H1 (cell line): ENCODE data around the gene MAGI2. TPM values are rescaled to one million over a fixed set of nuclear protein-coding genes. Genes with fewer than 3 reads are reported as not detected.

Experiments used
- ATF2 ChIP-seq: IDR thresholded peaks from 2 replicates; pipeline ENCODE4 v1.6.1; 2012; ENCODE audit warnings: low read length, inconsistent platforms
- BACH1 ChIP-seq: IDR thresholded peaks from 2 replicates; pipeline ENCODE4 v1.6.1; 2012; ENCODE audit warnings: low read length, improper control_type of control experiment
- EP300 ChIP-seq, 2 experiments: IDR thresholded peaks; 1 replicate in 1 of 2; 2 replicates in 1 of 2; pipeline ENCODE4 v1.6.1; 2011 to 2012; ENCODE audit warnings: low read depth in 2 of 2, low read length in 2 of 2, mild to moderate bottlenecking in 2 of 2, borderline replicate concordance in 1 of 2, inconsistent platforms in 1 of 2, moderate library complexity in 1 of 2
- JUND ChIP-seq: IDR thresholded peaks from 2 replicates; pipeline ENCODE4 v1.6.1; 2011; ENCODE audit warnings: mild to moderate bottlenecking, improper control_type of control experiment, low read length
- KDM5A ChIP-seq: fragments of 200-600 bp; IDR thresholded peaks from 2 replicates; pipeline ENCODE4 v1.7.1; 2012; ENCODE audit warnings: mild to moderate bottlenecking, low read length, inconsistent platforms, mixed read lengths
- MAFK ChIP-seq: IDR thresholded peaks from 2 replicates; pipeline ENCODE4 v1.6.1; 2012; ENCODE audit warnings: low read depth, mild to moderate bottlenecking, improper control_type of control experiment, low read length
- SAP30 ChIP-seq: fragments of 300-600 bp; sonication (generic); IDR thresholded peaks from 2 replicates; pipeline ENCODE4 v1.7.1; 2012; ENCODE audit warnings: low read length, moderate library complexity, mild to moderate bottlenecking, inconsistent platforms; ENCODE audit not compliant: insufficient read depth, insufficient replicate concordance
- TBP ChIP-seq: IDR thresholded peaks from 2 replicates; pipeline ENCODE4 v1.6.1; 2011; ENCODE audit warnings: low read depth, low read length, improper control_type of control experiment
- TCF12 ChIP-seq: IDR thresholded peaks from 2 replicates; pipeline ENCODE4 v1.6.1; 2011; ENCODE audit warnings: low read depth, mild to moderate bottlenecking, low read length
- polyA plus RNA-seq, 7 experiments: library from polyadenylated mRNA; depleted of rRNA in 3 of 7; stranded (reverse) in 5 of 7; unstranded in 2 of 7; fragments of >200 nt in 5 of 7; fragments of 200-250 nt in 2 of 7; gene quantifications; 1 replicate in 5 of 7; 2 replicates in 1 of 7; 4 replicates in 1 of 7; pipeline versions ENCODE4 v1.2.1 to v1.2.3, GENCODE V29; 2011 to 2013; ENCODE audit warnings: missing spikeins in 2 of 7, mixed read lengths in 2 of 7
- total RNA-seq: library from RNA; stranded (reverse); fragmentation: NEBNext Ultra II Directional; extraction: Animal tissue kit (Norgen Biotek cat#: 25700); gene quantifications from 2 replicates; pipeline ENCODE4 v1.2.1, GENCODE V29; 2021
- TF ChIP-seq, protein P1 (sequence below): fragments of 300-600 bp; sonication (generic); IDR thresholded peaks from 2 replicates; pipeline ENCODE4 v1.7.1; 2012; ENCODE audit warnings: low read length, moderate library complexity, mild to moderate bottlenecking, inconsistent platforms; ENCODE audit not compliant: insufficient replicate concordance

MAGI2 gene
- total and polyA plus RNA-seq, 2 of the 8 experiments (the other 6 are each of a cell fraction or from before 2014, with no cell fraction given), result 6.0 to 27.3 TPM

- TF ChIP-seq, protein P1, sequence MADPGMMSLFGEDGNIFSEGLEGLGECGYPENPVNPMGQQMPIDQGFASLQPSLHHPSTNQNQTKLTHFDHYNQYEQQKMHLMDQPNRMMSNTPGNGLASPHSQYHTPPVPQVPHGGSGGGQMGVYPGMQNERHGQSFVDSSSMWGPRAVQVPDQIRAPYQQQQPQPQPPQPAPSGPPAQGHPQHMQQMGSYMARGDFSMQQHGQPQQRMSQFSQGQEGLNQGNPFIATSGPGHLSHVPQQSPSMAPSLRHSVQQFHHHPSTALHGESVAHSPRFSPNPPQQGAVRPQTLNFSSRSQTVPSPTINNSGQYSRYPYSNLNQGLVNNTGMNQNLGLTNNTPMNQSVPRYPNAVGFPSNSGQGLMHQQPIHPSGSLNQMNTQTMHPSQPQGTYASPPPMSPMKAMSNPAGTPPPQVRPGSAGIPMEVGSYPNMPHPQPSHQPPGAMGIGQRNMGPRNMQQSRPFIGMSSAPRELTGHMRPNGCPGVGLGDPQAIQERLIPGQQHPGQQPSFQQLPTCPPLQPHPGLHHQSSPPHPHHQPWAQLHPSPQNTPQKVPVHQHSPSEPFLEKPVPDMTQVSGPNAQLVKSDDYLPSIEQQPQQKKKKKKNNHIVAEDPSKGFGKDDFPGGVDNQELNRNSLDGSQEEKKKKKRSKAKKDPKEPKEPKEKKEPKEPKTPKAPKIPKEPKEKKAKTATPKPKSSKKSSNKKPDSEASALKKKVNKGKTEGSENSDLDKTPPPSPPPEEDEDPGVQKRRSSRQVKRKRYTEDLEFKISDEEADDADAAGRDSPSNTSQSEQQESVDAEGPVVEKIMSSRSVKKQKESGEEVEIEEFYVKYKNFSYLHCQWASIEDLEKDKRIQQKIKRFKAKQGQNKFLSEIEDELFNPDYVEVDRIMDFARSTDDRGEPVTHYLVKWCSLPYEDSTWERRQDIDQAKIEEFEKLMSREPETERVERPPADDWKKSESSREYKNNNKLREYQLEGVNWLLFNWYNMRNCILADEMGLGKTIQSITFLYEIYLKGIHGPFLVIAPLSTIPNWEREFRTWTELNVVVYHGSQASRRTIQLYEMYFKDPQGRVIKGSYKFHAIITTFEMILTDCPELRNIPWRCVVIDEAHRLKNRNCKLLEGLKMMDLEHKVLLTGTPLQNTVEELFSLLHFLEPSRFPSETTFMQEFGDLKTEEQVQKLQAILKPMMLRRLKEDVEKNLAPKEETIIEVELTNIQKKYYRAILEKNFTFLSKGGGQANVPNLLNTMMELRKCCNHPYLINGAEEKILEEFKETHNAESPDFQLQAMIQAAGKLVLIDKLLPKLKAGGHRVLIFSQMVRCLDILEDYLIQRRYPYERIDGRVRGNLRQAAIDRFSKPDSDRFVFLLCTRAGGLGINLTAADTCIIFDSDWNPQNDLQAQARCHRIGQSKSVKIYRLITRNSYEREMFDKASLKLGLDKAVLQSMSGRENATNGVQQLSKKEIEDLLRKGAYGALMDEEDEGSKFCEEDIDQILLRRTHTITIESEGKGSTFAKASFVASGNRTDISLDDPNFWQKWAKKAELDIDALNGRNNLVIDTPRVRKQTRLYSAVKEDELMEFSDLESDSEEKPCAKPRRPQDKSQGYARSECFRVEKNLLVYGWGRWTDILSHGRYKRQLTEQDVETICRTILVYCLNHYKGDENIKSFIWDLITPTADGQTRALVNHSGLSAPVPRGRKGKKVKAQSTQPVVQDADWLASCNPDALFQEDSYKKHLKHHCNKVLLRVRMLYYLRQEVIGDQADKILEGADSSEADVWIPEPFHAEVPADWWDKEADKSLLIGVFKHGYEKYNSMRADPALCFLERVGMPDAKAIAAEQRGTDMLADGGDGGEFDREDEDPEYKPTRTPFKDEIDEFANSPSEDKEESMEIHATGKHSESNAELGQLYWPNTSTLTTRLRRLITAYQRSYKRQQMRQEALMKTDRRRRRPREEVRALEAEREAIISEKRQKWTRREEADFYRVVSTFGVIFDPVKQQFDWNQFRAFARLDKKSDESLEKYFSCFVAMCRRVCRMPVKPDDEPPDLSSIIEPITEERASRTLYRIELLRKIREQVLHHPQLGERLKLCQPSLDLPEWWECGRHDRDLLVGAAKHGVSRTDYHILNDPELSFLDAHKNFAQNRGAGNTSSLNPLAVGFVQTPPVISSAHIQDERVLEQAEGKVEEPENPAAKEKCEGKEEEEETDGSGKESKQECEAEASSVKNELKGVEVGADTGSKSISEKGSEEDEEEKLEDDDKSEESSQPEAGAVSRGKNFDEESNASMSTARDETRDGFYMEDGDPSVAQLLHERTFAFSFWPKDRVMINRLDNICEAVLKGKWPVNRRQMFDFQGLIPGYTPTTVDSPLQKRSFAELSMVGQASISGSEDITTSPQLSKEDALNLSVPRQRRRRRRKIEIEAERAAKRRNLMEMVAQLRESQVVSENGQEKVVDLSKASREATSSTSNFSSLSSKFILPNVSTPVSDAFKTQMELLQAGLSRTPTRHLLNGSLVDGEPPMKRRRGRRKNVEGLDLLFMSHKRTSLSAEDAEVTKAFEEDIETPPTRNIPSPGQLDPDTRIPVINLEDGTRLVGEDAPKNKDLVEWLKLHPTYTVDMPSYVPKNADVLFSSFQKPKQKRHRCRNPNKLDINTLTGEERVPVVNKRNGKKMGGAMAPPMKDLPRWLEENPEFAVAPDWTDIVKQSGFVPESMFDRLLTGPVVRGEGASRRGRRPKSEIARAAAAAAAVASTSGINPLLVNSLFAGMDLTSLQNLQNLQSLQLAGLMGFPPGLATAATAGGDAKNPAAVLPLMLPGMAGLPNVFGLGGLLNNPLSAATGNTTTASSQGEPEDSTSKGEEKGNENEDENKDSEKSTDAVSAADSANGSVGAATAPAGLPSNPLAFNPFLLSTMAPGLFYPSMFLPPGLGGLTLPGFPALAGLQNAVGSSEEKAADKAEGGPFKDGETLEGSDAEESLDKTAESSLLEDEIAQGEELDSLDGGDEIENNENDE, result no peak
- no peak for TF ChIP-seq TCF12
- TF ChIP-seq MAFK, result no peak
- no peak for TF ChIP-seq JUND
- TF ChIP-seq EP300 (IDR thresholded peaks at IDR 0.05; ENCODE audit: borderline replicate concordance in 1 of 2, low read depth in 2 of 2, low read length in 2 of 2), result no peak
- TF ChIP-seq ATF2, result no peak
- TF ChIP-seq SAP30, result no peak
- no peak for TF ChIP-seq KDM5A
- TF ChIP-seq TBP, result no peak
- no peak for TF ChIP-seq BACH1
Observed at GRCh38 chr7:78334426-78334825, 1119.0 kb downstream of the MAGI2 start (continued).
